Activated CD8-positive, alpha-beta T cell treated with anti-CD3 and anti-CD28 coated beads, Interleukin-2, amount 10 ng/mL, durations not matched to agents 7 days and 5 days (primary cell): ENCODE results near the gene DSCAM. TPM values are rescaled to one million over a fixed set of nuclear protein-coding genes. Genes with fewer than 3 reads are reported as not detected.

Source experiments
- ATAC-seq: fragments of 150-1000 bp; cut with Tn5 transposase; one replicate; pipeline ENCODE4 v1.10.0; 2021; ENCODE audit warnings: moderate library complexity
- CTCF ChIA-PET: fragments of 350-600 bp; sonication (Branson Sonifier 250); formaldehyde crosslinking; loops from one replicate; lab custom pipeline; 2021; ENCODE audit warnings: antibody characterized with exemption; lab: Charles Lee
- POLR2A ChIA-PET: fragments of 350-600 bp; sonication (Branson Sonifier 250); formaldehyde crosslinking; loops from one replicate; lab custom pipeline; 2021; ENCODE audit warnings: antibody characterized with exemption; lab: Charles Lee
- DNase-seq: peaks from one replicate; pipeline ENCODE4 v3.0.0-alpha.2; 2020
- H3K27ac Mint-ChIP-seq: one replicate; pipeline ENCODE4 v1.8.0; 2021; ENCODE audit warnings: mild to moderate bottlenecking, mixed read lengths
- H3K27me3 Mint-ChIP-seq: one replicate; pipeline ENCODE4 v1.8.0; 2021; ENCODE audit warnings: low read depth, mixed read lengths
- H3K36me3 Mint-ChIP-seq: one replicate; pipeline ENCODE4 v1.8.0; 2021; ENCODE audit warnings: low read depth, mixed read lengths
- H3K4me1 Mint-ChIP-seq: one replicate; pipeline ENCODE4 v1.8.0; 2021; ENCODE audit warnings: low read depth, mixed read lengths
- H3K4me3 Mint-ChIP-seq: one replicate; pipeline ENCODE4 v1.8.0; 2021; ENCODE audit warnings: mild to moderate bottlenecking, mixed read lengths
- H3K9me3 Mint-ChIP-seq: one replicate; pipeline ENCODE4 v1.8.0; 2022; ENCODE audit warnings: mixed read lengths; ENCODE audit not compliant: insufficient read depth
- total RNA-seq, 2 experiments: library from RNA; stranded (reverse); gene quantifications; one replicate each; pipeline ENCODE4 v1.2.3, GENCODE V29; 2021

Gene DSCAM
- total RNA-seq, 2 experiments from 2014 or later, result not detected

GRCh38 chr21:40760821-40761220 lies 86.1 kb downstream of the DSCAM start:
- H3K4me1 Mint-ChIP-seq, result no peaks in the 10 kb centered on the region
- ChIA-PET CTCF (no interaction called here), POLR2A (no interaction called here)
- ATAC-seq (no peak), DNase-seq (no peak)
- no peaks in the 10 kb centered on the region for H3K27me3 Mint-ChIP-seq
- H3K4me3 Mint-ChIP-seq, result no peak overlapping the region
- no peaks in the 10 kb centered on the region for H3K36me3 Mint-ChIP-seq
- H3K27ac Mint-ChIP-seq, result no peak overlapping the region
- no peaks in the 10 kb centered on the region for H3K9me3 Mint-ChIP-seq

- ChIA-PET CTCF (no interaction called here), POLR2A (no interaction called here)
- H3K4me1 Mint-ChIP-seq, result no peaks in the 10 kb centered on the region
- ATAC-seq, result no peak
- H3K27me3 Mint-ChIP-seq, result no peaks in the 10 kb centered on the region
- no peak overlapping the region for H3K27ac Mint-ChIP-seq
- no peak for DNase-seq
- no peaks in the 10 kb centered on the region for H3K9me3 Mint-ChIP-seq
- H3K36me3 Mint-ChIP-seq, result no peaks in the 10 kb centered on the region
- no peak overlapping the region for H3K4me3 Mint-ChIP-seq
Observed at GRCh38 chr21:40759061-40759460, 87.9 kb downstream of the DSCAM start.

- no peaks in the 10 kb centered on the region for H3K36me3 Mint-ChIP-seq
- POLR2A ChIA-PET, result no interaction called here
- DNase-seq (no peak), ATAC-seq (no peak)
- H3K27me3 Mint-ChIP-seq, result no peaks in the 10 kb centered on the region
- CTCF ChIA-PET, result no interaction called here
- H3K9me3 Mint-ChIP-seq, result no peaks in the 10 kb centered on the region
- no peak overlapping the region for H3K4me3 Mint-ChIP-seq
- no peaks in the 10 kb centered on the region for H3K4me1 Mint-ChIP-seq
- no peak overlapping the region for H3K27ac Mint-ChIP-seq
Observed at GRCh38 chr21:40757366-40757765, 89.6 kb downstream of the DSCAM start.

- no peaks in the 10 kb centered on the region for H3K9me3 Mint-ChIP-seq
- H3K36me3 Mint-ChIP-seq, result no peaks in the 10 kb centered on the region
- H3K4me1 Mint-ChIP-seq, result no peaks in the 10 kb centered on the region
- CTCF ChIA-PET, result no interaction called here
- POLR2A ChIA-PET, result interaction anchor here (0.7 kb wide), 1 partner anchor 676 kb away, joined by 3 read pairs; no protein-coding TSS in a partner anchor
- no peaks in the 10 kb centered on the region for H3K27me3 Mint-ChIP-seq
- no peak for ATAC-seq
- no peak overlapping the region for H3K27ac Mint-ChIP-seq
- DNase-seq, result no peak
- no peak overlapping the region for H3K4me3 Mint-ChIP-seq
Observed at GRCh38 chr21:40754466-40754865, 92.5 kb downstream of the DSCAM start.

GRCh38 chr21:40753756-40754155 lies 93.2 kb downstream of the DSCAM start:
- Mint-ChIP-seq H3K9me3 (no peaks in the 10 kb centered on the region), H3K27ac (no peak overlapping the region), H3K27me3 (no peaks in the 10 kb centered on the region), H3K36me3 (no peaks in the 10 kb centered on the region), H3K4me1 (no peaks in the 10 kb centered on the region), H3K4me3 (no peak overlapping the region)
- ATAC-seq (no peak), DNase-seq (no peak)
- CTCF ChIA-PET, result no interaction called here
- POLR2A ChIA-PET, result interaction anchor here (0.7 kb wide), 1 partner anchor 676 kb away, joined by 3 read pairs; no protein-coding TSS in a partner anchor

GRCh38 chr21:40752125-40752524 lies 94.8 kb downstream of the DSCAM start:
- Mint-ChIP-seq H3K36me3 (no peaks in the 10 kb centered on the region), H3K27ac (no peak overlapping the region), H3K27me3 (no peaks in the 10 kb centered on the region), H3K4me3 (no peak overlapping the region), H3K4me1 (no peaks in the 10 kb centered on the region), H3K9me3 (no peaks in the 10 kb centered on the region)
- POLR2A ChIA-PET, result no interaction called here
- no peak for ATAC-seq
- DNase-seq, result no peak
- CTCF ChIA-PET, result no interaction called here

- POLR2A ChIA-PET, result no interaction called here
- no peaks in the 10 kb centered on the region for H3K9me3 Mint-ChIP-seq
Observed at GRCh38 chr21:40751221-40751620, 95.7 kb downstream of the DSCAM start.

GRCh38 chr21:40736145-40736544 lies 110.8 kb downstream of the DSCAM start:
- no peak overlapping the region for H3K4me3 Mint-ChIP-seq
- no peaks in the 10 kb centered on the region for H3K27me3 Mint-ChIP-seq
- H3K9me3 Mint-ChIP-seq, result no peaks in the 10 kb centered on the region
- no peaks in the 10 kb centered on the region for H3K4me1 Mint-ChIP-seq
- H3K27ac Mint-ChIP-seq, result no peak overlapping the region
- ChIA-PET POLR2A (no interaction called here), CTCF (no interaction called here)
- ATAC-seq (no peak), DNase-seq (no peak)
- no peaks in the 10 kb centered on the region for H3K36me3 Mint-ChIP-seq

More at GRCh38 chr21:40751221-40751620, 95.7 kb downstream of the DSCAM start:
- no peaks in the 10 kb centered on the region for H3K36me3 Mint-ChIP-seq
- CTCF ChIA-PET, result no interaction called here
- no peak overlapping the region for H3K27ac Mint-ChIP-seq
- no peaks in the 10 kb centered on the region for H3K27me3 Mint-ChIP-seq
- no peaks in the 10 kb centered on the region for H3K4me1 Mint-ChIP-seq
- H3K4me3 Mint-ChIP-seq, result no peak overlapping the region
- DNase-seq (no peak), ATAC-seq (no peak)

- DNase-seq (no peak), ATAC-seq (no peak)
- no peaks in the 10 kb centered on the region for H3K27me3 Mint-ChIP-seq
- H3K27ac Mint-ChIP-seq, result no peak overlapping the region
- H3K9me3 Mint-ChIP-seq, result no peaks in the 10 kb centered on the region
- ChIA-PET CTCF (no interaction called here), POLR2A (no interaction called here)
- H3K36me3 Mint-ChIP-seq, result no peaks in the 10 kb centered on the region
- H3K4me1 Mint-ChIP-seq, result no peaks in the 10 kb centered on the region
- H3K4me3 Mint-ChIP-seq, result no peak overlapping the region
Observed at GRCh38 chr21:40733024-40733397, 113.9 kb downstream of the DSCAM start.

- ATAC-seq, result no peak
- ChIA-PET POLR2A (no interaction called here), CTCF (no interaction called here)
- Mint-ChIP-seq H3K4me3 (no peak overlapping the region), H3K27me3 (no peaks in the 10 kb centered on the region), H3K9me3 (no peaks in the 10 kb centered on the region), H3K36me3 (no peaks in the 10 kb centered on the region), H3K4me1 (no peaks in the 10 kb centered on the region), H3K27ac (no peak overlapping the region)
- DNase-seq, result no peak
Observed at GRCh38 chr21:40732253-40733023, 114.5 kb downstream of the DSCAM start.

GRCh38 chr21:40731206-40731605 lies 115.8 kb downstream of the DSCAM start:
- Mint-ChIP-seq H3K4me1 (no peaks in the 10 kb centered on the region), H3K4me3 (no peak overlapping the region), H3K9me3 (no peaks in the 10 kb centered on the region), H3K36me3 (no peaks in the 10 kb centered on the region), H3K27ac (no peak overlapping the region), H3K27me3 (no peaks in the 10 kb centered on the region)
- CTCF ChIA-PET, result no interaction called here
- ATAC-seq (no peak), DNase-seq (no peak)
- POLR2A ChIA-PET, result no interaction called here

GRCh38 chr21:40730426-40730800 lies 116.5 kb downstream of the DSCAM start:
- Mint-ChIP-seq H3K27me3 (no peaks in the 10 kb centered on the region), H3K4me1 (no peaks in the 10 kb centered on the region), H3K4me3 (no peak overlapping the region), H3K9me3 (no peaks in the 10 kb centered on the region), H3K27ac (no peak overlapping the region), H3K36me3 (no peaks in the 10 kb centered on the region)
- ChIA-PET CTCF (no interaction called here), POLR2A (no interaction called here)
- ATAC-seq (no peak), DNase-seq (no peak)
